Prostate gland (tissue), 2 donors: Measurements from ENCODE around the gene SSRP1.

ENCODE experiments used
- POLR2AphosphoS5 ChIP-seq: sonication (generic); formaldehyde crosslinking; IDR thresholded peaks from one replicate; pipeline ENCODE4 v1.6.1; 2017; ENCODE audit warnings: antibody characterized with exemption
- TF ChIP-seq, protein P1 (sequence below), 4 experiments: fragments of 200-600 bp in 2 of 4; fragments of 450-650 bp in 2 of 4; sonication (generic) in 2 of 4; IDR thresholded peaks; 1 replicate in 3 of 4; 2 replicates in 1 of 4; pipeline ENCODE4 v1.5.1; 2016 to 2019; ENCODE audit warnings: antibody characterized with exemption in 4 of 4, mild to moderate bottlenecking in 2 of 4, moderate library complexity in 2 of 4

DNA sequence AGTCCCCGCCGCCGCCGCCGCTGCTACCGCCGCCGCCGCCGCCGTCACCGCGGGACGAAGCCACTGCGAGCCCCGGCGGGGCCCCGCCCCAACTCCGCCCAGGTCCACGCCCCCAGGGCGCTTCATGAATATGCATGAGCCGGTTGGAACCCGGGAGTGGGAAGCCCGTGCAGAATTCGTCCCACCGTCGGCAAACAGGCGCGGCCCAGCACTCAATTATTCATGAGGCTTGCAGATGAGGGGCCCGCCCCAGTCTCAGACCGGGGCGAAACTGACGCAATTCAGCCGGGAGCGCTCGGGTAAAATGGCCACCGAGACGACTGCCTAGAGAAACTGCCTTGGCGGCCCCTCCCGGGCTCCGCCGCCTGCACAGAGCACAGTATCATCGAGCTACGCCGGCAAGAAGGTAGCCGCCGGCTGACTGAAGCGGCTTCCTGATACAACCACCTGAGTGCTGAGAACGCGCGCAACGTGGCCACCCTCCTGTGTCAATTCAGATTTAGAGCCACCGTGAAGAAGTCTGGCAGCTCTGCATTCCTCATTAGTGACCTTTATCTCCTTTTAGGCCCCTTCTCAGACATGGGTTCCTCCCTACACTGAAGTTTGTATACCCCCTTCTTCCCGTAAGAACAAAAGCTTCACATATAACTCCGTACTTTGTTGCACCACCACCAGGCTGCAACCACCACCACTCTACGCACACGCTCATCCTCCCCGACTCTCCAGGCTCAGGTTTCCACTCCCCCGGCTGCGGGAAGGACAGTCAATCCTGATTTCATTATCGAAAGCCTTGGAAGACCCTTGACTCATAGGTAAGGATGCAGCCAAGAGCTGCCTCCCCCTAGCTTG, 10.6 kb downstream of the SSRP1 start, which contains the start of gene TNKS1BP1:
- TF ChIP-seq, protein P1, sequence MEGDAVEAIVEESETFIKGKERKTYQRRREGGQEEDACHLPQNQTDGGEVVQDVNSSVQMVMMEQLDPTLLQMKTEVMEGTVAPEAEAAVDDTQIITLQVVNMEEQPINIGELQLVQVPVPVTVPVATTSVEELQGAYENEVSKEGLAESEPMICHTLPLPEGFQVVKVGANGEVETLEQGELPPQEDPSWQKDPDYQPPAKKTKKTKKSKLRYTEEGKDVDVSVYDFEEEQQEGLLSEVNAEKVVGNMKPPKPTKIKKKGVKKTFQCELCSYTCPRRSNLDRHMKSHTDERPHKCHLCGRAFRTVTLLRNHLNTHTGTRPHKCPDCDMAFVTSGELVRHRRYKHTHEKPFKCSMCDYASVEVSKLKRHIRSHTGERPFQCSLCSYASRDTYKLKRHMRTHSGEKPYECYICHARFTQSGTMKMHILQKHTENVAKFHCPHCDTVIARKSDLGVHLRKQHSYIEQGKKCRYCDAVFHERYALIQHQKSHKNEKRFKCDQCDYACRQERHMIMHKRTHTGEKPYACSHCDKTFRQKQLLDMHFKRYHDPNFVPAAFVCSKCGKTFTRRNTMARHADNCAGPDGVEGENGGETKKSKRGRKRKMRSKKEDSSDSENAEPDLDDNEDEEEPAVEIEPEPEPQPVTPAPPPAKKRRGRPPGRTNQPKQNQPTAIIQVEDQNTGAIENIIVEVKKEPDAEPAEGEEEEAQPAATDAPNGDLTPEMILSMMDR (IDR thresholded peaks at IDR 0.05) = peak in 1 of 4 experiments; percentile 12
- TF ChIP-seq POLR2AphosphoS5 = peak; percentile 92
